ENCODE data around the gene SULT1A1.
"Not testable (repeated sequence)": the region's sequence is repeated elsewhere in the genome, so short reads cannot be mapped to it uniquely, and the experiment has no call there.

SULT1A1 gene

DNA sequence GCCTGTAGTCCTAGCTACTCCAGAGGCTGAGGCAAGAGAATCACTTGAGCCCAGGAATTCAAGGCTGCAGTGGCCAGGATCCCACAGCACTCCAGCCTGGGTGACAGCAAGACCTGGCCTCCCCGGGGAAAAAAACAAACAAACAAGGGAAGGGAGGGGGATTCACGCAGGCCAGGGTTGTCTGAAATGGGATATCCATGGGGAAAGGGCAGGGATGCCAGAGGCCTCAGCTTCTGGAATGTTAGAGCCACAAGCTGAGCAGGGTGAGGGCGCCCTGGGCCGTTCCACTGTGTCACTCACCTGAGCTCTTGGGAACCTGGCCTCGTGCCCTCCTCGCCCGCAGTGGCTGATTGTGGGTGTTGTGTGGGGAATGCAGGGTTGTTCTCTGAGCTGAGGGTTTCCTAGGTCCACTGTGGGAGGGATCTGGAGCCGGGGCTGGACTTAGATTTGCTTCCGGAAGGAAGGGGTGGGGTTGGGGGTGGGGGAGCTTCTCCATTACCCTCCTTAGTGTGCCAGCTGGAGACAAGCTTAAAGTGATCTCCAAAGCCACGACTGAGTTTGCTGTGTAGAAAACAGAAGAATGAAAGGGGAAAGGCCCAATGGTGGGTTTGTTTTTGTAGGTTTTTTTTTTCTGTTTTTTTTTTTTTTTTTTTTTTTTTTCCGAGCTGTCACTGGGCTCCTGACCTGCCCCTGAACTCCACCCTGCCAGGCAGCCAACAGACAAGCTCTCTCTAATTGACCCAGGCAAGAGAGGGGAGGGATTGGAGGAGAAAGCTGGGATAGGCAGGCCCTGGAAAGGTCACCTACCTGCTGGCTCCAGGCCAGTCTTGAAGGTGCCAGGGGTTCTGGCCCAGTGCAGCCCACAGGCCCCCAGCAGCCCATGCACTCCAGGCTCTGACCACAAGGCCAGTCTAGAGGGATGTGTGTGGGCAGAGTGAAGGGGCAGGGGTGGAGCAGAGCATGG, at the start of gene SULT1A1:
Gene SULT1A1, minus strand, starts transcription at position 414 of the 964 bp plus-strand sequence. CDS start 1,189 bp downstream, outside the sequence.
- DNase-seq: no peak

DNA sequence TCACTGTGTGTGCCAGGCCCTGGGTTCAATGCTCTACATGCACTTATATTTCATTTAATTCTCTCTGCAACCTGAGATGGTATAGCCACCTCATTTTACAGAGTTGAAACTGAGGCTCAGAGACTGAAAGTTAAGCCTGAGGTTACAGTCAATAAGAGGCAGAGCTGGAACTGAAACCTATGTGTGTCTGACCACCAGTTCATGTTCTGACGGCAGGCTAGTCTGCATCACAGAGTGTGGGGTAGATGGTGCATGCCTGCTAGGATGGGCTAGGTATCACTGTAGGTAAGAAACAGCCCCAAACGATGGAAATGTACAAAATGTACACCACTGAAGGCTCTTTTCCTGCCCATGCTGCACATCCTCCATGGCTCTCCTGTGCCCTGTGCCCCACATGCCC, 30.1 kb upstream of the SULT1A1 start:
- not testable (repeated sequence) for DNase-seq

DNA sequence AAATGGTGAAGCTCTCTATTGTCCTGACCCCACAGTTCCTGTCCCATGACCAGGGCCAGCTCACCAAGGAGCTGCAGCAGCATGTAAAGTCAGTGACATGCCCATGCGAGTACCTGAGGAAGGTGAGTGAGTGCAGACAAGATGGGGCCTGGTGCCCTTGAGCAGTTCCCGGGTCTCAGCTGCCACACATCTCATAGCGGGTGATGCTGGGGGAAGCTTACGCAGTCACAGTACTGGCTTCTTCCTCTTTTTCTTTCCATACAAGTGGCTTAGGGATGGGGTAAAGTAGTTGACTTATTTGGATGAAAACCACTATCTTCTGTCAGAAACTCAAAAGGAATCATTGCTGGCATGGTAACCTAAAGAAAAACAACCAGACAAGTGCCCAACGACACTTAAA, 28.5 kb upstream of the SULT1A1 start:
- DNase-seq: not testable (repeated sequence)

DNA sequence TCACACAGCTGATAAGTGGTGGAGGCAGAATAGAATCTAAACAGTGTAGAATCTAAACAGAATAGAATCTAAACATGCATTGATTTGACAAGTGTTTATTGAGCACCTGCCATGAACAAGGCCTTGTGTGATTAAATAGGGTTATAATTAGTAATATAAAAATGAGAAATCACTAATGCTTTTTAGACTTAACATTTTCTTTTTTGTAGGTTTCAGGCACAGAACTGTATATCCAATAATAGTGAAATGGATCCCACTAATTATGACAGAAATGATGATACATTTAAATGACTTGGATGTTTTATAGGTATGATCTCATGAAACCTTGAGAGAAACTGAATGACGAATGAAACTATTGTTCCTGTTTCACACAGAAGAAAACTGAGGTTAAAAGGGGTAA, 27.9 kb upstream of the SULT1A1 start, which contains the start of gene NPIPB8:
Gene NPIPB8, plus strand, starts transcription at position 301 of the 400 bp plus-strand sequence. CDS start 296 bp downstream, outside the sequence.
- not testable (repeated sequence) for DNase-seq

DNA sequence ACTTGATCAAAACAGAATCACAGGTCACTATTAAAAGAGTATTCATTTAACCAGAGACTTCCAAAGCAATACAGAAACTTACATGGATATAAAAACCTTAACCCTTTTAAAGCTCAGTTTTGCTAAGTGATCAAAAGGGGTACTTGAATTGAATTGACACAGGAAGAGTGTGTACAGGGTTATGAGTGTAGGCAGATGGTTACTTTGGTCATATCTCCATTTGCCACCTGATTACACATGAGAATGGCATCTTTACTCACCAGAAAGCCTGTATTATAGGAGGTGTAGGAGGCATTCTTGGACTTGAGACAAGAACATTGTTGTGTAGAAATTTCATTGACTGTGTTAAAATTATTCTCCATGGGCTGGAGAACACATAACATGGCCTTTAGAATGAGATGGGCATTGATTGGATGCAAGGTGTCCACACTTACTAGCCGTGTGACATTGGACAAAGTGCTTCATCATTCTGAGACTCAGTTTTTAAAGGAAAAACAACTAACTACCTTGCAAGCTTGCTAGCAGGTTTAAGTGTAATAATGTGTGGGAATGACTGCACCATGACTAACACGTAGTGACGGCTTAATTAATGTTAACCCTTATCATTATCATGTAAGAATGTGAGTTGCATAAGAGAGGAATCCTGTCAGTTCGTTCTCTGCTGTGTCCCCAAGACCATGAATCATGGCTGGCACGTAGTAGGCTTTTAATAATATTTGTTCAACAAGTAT, 26.4 kb upstream of the SULT1A1 start:
- peak; percentile 51 for DNase-seq

DNA sequence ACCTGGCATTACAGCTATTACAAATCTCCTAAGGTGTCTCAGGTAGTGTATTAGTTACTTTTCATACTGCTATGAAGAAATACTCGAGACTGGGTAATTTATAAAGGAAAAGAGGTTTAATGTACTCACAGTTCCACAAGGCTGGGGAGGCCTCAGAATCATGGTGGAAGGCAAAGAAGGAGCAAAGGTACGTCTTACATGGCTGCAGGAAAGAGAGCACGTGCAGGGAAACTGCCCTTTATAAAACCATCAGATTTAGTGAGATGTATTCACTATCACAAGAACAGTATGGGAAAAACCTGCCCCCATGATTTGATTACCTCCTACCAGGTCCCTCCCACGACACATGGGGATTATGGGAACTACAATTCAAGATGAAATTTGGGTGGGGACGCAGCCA, 21.1 kb upstream of the SULT1A1 start:
- not testable (repeated sequence) for DNase-seq

DNA sequence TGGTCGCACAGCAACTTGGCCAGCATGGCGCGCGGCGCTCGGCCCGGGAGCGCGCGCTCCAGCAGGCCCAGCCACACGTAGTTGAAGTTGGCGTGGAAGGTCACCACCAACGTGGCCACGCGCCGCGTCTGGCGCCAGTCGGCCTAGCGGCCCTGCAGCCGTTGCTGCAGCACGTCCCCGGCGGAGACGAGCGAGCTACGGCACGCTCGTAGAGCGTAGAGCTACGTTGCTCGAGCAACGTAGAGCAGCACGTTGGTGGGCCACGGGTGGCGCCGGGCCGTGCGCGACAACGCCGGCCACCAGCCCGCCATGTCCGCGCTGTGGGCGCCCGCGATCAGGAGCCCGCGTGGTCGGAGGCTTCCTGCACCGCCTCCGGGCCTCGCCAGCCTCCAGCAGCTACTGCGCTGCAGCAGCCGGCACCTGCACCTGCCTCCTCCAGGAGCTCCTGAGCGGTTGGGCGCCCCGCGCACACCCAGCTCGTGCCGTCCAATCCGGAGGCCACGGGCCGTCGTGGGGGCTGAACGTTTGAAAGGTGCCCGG, 13.4 kb upstream of the SULT1A1 start:
- DNase-seq: no peak

DNA sequence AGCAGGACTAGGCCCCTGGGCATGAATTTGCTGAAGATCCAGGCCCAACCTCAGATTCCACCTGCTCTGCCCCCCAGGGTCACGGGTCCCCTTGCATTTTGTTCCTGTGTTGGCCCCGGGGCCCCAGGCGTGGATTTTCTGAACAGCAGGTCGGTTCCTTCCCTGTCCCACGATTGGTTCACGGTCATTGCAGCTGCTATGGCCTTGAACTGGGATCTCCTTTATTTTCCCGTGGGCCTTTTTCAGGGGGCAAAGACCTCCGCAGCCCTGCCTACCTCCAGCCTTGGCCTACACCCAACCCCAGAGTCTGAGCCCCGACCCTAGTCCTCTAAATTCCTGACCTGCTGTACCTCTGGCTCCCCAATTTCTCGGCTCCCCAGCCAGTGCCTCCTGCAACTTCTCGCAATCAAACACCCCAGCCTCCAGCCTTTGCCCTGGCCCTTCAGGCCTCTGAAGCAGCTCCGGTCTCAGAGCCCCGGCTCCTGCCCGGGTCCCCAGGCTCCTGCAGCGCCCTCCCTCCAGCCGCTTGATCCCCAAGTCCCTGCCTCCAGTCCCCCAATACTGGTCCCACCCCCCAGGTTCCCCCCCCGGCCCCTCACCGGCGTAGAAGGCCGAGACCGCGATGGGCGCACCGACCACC, 12.8 kb upstream of the SULT1A1 start:
- DNase-seq: not testable (repeated sequence)

DNA sequence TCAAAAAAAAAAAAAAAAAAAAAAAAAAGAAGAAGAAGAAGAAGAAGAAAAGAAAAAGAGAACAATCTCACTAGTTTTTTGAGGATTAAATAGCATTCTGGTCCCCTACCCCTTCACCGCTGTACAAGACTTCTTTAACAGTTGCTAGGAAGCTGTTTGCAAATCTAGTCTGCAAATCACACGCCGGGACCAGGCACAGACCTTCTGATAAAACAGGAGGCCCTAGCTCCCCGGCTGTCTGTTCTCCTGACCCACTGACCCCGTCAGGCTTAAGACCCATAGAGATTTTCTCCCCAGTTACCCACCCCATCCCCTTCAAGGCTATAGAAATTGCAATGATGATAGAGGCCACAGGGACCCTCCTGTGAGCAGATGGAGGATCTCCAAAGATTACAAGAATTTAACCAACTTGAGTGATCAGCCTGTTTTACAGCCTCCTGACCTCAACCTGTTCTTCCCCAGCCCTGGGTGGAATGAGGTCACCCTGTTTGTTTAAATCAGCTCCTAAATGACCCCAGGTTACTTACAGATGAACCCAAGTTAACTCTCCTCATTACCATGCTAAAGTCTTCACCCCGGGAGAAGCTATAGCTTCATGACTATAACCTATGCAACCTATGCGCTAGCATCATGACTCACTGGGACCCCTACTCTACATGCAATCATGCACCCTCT, 11.8 kb upstream of the SULT1A1 start:
- no peak for DNase-seq

DNA sequence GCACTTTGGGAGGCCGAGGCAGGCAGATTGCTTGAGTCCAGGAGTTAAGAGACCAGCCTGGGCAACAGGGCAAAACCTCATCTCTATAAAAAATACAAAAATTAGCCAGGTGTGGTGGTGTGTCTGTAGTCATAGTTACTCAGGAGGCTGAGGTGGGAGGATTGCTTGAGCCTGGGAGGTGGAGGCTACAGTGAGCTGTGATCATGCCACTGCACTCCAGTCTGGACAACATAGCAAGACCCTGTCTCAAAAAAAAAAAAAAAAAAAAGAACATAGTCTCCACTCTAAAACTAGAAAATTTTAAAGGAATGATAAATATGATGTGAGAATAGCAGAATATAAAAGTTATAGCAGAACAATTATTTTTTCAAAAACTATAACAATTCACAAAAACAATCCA, 10.5 kb upstream of the SULT1A1 start:
- not testable (repeated sequence) for DNase-seq

DNA sequence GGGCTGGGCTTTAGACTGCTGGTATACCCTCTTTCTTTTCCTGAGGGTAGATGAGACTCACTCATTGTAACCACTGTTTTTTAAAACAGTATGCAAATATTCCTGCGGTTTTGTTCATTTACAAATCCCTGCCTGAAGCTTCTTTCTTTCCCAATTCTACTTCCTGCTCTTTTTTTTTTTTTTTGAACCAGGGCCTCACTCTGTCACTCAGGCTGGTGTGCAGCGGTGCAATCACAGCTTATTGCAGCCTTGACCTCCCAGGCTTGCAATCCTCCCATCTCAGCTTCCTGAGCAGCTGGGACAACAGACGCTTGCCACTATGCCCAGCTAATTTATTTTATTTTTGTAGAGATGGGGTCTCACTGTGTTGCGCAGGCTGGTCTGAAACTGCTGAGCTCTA, 8.0 kb upstream of the SULT1A1 start:
- no peak for DNase-seq

DNA sequence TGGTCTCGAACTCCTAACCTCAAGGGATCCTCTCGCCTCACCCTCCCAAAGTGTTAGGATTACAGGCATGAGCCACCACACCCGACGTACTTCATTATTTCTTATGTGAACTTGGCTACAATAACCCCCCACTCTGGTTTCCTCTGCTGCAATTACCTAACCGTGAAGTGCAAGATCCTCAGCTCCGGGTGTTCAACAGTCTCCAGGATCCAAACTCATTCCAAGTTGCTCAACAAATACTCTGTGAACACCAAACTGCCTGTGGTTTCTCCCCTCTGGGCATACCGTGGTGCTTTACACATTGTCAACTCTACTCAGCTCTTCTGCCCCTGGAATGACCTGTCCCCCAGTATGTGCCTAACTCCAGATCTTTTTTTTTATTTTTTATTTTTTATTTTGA, 6.8 kb upstream of the SULT1A1 start:
- no peak for DNase-seq

DNA sequence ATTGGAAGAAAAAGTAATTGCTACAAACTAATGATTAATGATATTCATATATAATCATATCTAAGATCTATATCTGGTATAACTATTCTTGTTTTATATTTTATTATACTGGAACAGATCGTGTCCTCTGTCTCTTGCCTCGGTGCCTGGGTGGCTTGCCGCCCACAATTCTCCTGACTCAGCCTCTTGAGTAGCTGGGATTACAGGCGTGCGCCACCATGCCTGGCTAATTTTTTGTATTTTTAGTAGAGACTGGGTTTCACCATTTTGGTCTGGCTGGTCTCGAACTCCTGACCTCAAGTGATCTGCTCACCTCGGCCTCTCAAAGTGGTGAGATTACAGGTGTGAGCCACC, 6.4 kb upstream of the SULT1A1 start:
- not testable (repeated sequence) for DNase-seq

DNA sequence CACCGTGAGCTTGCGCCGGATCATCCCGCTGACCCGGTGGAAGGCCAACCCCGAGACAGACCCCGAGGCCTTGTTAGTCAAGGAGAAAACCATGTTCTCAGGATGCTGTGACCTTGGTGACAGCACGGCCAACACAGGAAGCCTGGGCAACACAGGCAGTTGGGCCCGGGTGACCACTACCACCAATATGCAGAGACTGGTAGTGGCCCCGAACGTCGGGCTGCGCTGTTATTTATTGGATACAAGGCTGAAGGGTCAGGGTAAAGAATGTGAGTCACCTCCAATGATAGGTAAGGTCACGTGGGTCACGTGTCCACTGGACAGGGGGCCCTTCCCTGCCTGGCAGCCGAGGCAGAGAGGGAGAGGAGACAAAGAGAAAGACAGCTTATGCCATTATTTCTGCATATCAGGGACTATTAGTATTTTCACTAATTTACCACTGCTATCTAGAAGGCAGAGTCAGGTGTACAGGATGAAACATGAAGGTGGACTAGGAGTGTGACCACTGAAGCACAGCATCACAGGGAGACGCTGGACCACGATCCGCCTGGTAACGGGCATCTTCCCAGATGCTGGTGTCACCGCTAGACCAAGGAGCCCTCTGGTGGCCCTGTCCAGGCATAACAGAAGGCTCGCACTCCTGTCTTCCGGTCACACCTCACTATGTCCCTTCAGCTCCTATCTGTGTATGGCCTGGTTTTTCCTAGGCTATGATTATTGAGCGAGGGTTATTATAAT, 5.8 kb upstream of the SULT1A1 start:
- DNase-seq: peak; percentile 11

DNA sequence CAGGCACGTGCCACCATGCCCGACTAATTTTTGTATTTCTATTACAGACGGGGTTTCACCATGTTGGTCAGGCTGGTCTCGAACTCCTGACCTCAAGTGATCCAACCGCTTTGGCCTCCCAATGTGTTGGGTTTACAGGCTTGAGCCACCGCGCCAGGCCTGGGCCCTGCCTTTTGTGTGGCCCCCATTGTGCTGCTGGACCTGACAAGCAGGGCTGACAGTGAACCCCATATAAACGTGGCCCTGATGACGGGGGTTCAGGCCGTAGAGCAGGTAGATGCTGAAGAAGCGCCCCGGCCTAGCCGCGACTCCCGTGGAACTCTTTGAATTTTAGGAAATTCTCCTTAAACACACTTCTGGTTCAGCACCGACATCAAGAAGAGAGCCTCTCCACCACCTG, 4.7 kb upstream of the SULT1A1 start:
- DNase-seq: not testable (repeated sequence)

DNA sequence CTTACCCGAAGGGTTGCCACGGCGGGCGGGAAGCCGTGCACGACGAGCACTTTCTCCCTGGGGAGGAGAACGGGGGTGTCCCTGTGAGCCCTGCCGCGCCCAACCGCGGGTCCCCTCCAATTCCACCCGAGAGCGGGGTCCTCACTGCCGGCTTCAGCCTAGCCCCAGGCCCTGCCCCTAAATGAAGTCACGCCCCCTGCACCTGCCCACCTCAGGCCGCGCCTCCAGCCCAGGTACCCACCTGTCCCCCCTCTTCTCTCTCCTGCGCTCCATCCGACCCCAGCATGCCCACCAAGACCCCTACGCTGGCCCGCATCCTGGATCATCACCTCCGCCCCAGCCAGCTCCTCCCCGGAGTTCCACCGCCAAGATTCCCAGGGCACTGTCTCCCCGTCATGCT, 4.1 kb upstream of the SULT1A1 start:
- not testable (repeated sequence) for DNase-seq

DNA sequence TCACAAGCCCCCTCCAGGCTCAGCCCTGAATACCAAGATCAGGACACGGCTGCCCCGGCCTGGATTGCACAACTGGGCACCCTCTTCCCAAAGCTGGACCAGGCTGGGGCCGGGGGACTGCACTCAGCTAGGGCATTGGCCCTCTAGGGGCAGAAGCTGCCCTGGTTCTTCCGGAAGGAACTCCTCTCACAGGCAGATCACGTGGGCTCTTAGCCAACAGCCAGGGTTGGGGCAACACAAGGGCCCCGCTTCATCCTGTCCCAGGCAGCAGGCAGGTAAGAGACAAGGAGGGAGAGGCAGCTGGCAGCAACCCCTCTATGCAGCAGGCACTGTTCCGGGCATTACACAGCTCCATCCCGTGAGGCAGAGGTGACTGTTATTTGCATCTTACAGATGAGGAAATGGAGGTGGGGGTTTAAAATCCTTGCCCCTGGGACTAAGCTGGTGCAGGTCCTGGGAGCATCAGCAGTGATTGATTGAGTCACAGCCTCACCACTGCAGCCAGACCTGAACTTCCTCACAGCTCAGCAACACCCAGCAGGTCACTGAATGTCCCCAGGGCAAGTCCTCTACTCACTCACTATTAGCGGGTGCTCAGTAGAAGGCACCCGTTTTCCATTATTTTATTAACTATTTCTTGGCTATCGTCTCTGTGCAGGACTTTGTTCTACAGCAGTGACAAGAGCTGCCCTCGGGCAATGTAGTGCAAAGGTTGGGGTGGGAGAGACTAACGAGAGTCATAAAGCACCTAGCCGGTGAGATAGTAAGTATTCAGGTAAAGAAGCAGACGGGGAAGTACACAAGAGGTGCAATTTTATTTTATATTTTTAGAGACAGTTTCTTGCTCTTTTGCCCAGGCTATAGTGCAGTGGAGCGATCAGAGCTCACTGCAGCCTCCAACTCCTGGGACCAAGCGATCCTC, 2.8 kb upstream of the SULT1A1 start:
- not testable (repeated sequence) for DNase-seq

DNA sequence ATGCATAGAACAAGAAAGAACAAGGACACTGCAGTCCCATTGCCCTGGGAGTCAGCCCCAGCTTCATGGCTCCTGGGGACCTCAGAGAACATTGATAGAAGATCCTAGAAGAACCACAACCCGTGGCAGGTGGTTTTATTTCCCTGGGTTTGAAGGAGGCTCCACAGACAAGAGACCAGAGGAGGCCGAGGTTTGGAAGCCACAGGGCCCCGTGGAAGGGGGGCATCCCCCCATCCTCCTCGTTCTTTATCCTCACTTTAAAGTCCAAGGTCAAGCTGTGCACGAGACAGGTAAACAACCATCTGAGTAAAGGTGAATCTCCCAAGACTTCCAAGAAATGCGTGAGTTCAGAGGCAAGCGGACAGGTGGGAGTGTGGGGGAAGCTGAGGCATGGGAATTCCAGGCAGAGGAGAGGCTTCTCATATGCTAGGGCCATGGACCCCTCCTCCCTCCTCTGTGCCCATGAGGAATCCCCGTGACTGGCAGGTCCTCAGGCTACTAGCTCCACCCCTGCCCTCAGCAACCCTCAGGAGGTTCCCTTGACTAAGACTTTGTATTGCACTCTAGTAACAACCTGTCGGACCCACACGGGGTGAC, 849 bp upstream of the SULT1A1 start:
- no peak for DNase-seq

DNA sequence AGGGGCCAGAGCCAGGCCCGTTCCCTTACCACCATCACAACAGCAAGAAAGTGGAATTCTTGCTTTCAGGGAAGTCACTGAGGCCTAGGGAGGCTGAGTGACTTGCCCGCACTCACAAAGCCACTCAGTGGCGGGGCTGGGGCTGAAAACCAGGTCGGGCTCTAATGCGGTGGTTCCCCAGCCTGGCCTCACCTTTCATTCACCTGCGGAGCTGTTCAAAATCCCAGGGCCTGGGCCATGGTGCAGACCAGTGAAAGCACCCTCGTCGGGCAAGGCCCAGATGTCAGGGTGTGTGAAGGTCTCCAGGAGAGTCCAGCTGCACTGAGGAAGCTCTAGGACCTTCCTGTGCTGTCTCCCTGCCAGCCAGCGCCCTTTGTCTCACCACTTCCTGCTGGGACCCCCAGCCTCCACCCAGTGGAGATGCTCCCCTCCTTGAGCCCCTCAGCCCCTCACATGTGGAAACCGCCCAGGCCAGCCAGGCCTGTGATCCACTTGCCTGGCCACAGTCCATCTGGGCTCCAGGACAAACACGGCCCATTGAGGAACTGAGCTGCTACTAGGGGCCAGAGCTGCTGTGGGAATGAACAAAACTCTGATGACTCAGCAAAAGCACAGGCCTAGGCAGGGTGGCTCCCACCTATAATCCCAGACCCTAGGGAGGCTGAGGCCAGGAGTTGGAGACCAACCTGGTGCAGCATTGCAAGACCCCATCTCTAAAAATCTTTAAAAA, 812 bp downstream of the SULT1A1 start:
- not testable (repeated sequence) for DNase-seq

DNA sequence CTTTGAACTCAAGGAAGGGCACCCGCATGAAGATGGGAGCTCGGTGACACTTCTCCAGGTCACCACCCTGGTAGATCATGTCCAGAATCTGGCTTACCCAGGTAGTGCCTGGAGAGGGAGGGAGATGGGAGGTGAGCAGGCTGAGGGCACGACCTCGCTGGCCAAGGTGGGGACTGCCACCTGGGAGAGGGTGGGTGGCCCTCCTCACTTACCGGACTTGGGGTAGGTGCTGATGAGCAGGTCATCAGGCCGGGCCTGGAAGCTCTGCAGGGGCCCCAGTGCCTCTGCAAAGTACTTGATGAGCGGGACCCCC, 1.4 kb downstream of the SULT1A1 start:
- DNase-seq: not testable (repeated sequence)
